ENCODE measurements around the gene PLAA. TPM values are rescaled to one million over a fixed set of nuclear protein-coding genes. Genes with fewer than 3 reads are reported as not detected.

The PLAA gene
- polyA plus RNA-seq, 3 donors = 40.5 to 43.1 (median 41.0) TPM

Other genes with a start within 250 kb of the PLAA start
- 10 to 100 TPM; 36.5 to 41.1 (median 38.7) TPM for gene CAAP1, start 54.4 kb downstream of the PLAA start, polyA plus RNA-seq (ENCODE audit: insufficient read length in 3 of 3)
- 10 to 100 TPM; 33.6 to 41.1 (median 40.9) TPM for gene IFT74, start 9.2 kb upstream of the PLAA start, polyA plus RNA-seq (ENCODE audit: insufficient read length in 3 of 3)
- 10 to 100 TPM; 12.0 to 18.9 (median 14.0) TPM for gene LRRC19, start 58.4 kb upstream of the PLAA start, polyA plus RNA-seq (ENCODE audit: insufficient read length in 3 of 3)
- 10 to 100 TPM; 33.0 to 38.8 (median 36.7) TPM for gene TEK, start 162.0 kb upstream of the PLAA start, polyA plus RNA-seq (ENCODE audit: insufficient read length in 3 of 3)

Data from renal pelvis (tissue), 3 donors.